ENCODE measurements around the gene PTPRC. TPM values are rescaled to one million over a fixed set of nuclear protein-coding genes. Genes with fewer than 3 reads are reported as not detected.

The PTPRC gene
- total RNA-seq, 1 donor from 2014 or later: not detected

DNA sequence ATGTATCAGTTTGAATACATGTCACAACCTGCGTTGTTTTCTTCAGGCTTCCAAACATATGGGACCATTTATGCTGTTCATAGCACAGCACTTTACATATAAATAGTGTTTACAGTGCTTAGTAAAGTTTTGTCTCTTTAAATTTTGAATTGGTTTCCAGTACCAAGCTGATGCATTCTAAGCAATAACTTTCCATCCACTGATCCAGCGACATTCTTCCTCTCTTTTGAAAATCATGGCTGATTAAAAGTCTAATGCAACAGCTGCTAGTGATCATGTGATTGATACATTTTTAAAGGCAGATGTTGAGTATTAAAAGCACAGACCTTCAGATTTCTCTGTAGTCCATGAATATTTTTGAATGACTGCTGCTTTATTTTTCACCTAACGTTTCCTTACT is 154.9 kb downstream of the PTPRC start:
- Mint-ChIP-seq H3K36me3 (ENCODE audit: low read depth, unreplicated experiment) (peaks cover 19% of the 10 kb centered on the region), H3K9me3 (ENCODE audit: unreplicated experiment) (peaks cover 5% of the 10 kb centered on the region), H3K4me1 (ENCODE audit: unreplicated experiment) (peaks cover 5% of the 10 kb centered on the region), H3K27ac (ENCODE audit: unreplicated experiment) (no peak overlapping the region), H3K4me3 (ENCODE audit: unreplicated experiment) (no peak overlapping the region), H3K27me3 (ENCODE audit: unreplicated experiment) (no peaks in the 10 kb centered on the region)
- DNase-seq (ENCODE audit: low spot score): no peak
- TF ChIP-seq, protein P1, sequence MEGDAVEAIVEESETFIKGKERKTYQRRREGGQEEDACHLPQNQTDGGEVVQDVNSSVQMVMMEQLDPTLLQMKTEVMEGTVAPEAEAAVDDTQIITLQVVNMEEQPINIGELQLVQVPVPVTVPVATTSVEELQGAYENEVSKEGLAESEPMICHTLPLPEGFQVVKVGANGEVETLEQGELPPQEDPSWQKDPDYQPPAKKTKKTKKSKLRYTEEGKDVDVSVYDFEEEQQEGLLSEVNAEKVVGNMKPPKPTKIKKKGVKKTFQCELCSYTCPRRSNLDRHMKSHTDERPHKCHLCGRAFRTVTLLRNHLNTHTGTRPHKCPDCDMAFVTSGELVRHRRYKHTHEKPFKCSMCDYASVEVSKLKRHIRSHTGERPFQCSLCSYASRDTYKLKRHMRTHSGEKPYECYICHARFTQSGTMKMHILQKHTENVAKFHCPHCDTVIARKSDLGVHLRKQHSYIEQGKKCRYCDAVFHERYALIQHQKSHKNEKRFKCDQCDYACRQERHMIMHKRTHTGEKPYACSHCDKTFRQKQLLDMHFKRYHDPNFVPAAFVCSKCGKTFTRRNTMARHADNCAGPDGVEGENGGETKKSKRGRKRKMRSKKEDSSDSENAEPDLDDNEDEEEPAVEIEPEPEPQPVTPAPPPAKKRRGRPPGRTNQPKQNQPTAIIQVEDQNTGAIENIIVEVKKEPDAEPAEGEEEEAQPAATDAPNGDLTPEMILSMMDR (IDR thresholded peaks at IDR 0.05; ENCODE audit: unreplicated experiment): no peak

DNA sequence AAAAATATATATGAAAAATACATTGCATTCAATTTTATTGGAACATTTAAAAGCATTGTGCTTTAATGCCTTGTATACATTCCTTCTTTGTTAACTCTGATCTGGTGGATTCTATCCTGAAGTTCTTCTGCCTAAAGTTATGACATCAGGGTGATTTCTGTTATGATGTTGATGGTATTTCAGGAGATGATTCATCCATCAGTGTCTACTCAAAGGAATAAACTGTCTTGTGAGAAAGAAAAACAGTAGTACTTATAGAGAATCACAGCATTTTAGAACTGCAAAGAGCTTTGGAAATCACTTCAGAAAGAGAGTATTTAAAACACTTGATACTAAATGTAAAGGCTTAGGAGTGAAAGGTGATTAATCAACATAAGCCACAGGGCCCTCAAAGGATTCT is 155.7 kb downstream of the PTPRC start:
- no peak for DNase-seq (ENCODE audit: low spot score)
- H3K4me1 Mint-ChIP-seq (ENCODE audit: unreplicated experiment): peaks cover under 1% of the 10 kb centered on the region
- no peak overlapping the region for H3K4me3 Mint-ChIP-seq (ENCODE audit: unreplicated experiment)
- no peak overlapping the region for H3K27ac Mint-ChIP-seq (ENCODE audit: unreplicated experiment)
- peaks cover 5% of the 10 kb centered on the region for H3K9me3 Mint-ChIP-seq (ENCODE audit: unreplicated experiment)
- TF ChIP-seq, protein P1 (IDR thresholded peaks at IDR 0.05; ENCODE audit: unreplicated experiment): no peak
- H3K36me3 Mint-ChIP-seq (ENCODE audit: low read depth, unreplicated experiment): peaks cover 19% of the 10 kb centered on the region
- no peaks in the 10 kb centered on the region for H3K27me3 Mint-ChIP-seq (ENCODE audit: unreplicated experiment)

- Mint-ChIP-seq H3K4me3 (ENCODE audit: unreplicated experiment) (no peak overlapping the region), H3K27me3 (ENCODE audit: unreplicated experiment) (no peaks in the 10 kb centered on the region), H3K4me1 (ENCODE audit: unreplicated experiment) (no peaks in the 10 kb centered on the region), H3K36me3 (ENCODE audit: low read depth, unreplicated experiment) (peaks cover 19% of the 10 kb centered on the region), H3K9me3 (ENCODE audit: unreplicated experiment) (peaks cover 5% of the 10 kb centered on the region), H3K27ac (ENCODE audit: unreplicated experiment) (no peak overlapping the region)
- DNase-seq (ENCODE audit: low spot score): no peak
- TF ChIP-seq, protein P1 (IDR thresholded peaks at IDR 0.05; ENCODE audit: unreplicated experiment): no peak
Measured at GRCh38 chr1:198797656-198798055, 158.8 kb downstream of the PTPRC start.

- no peak overlapping the region for H3K27ac Mint-ChIP-seq (ENCODE audit: unreplicated experiment)
- DNase-seq (ENCODE audit: low spot score): no peak
- H3K27me3 Mint-ChIP-seq (ENCODE audit: unreplicated experiment): no peaks in the 10 kb centered on the region
- TF ChIP-seq, protein P1 (IDR thresholded peaks at IDR 0.05; ENCODE audit: unreplicated experiment): no peak
- H3K4me3 Mint-ChIP-seq (ENCODE audit: unreplicated experiment): no peak overlapping the region
- H3K4me1 Mint-ChIP-seq (ENCODE audit: unreplicated experiment): no peaks in the 10 kb centered on the region
- peaks cover 5% of the 10 kb centered on the region for H3K9me3 Mint-ChIP-seq (ENCODE audit: unreplicated experiment)
- H3K36me3 Mint-ChIP-seq (ENCODE audit: low read depth, unreplicated experiment): peaks cover 19% of the 10 kb centered on the region
Measured at GRCh38 chr1:198798923-198799386, 160.1 kb downstream of the PTPRC start.

DNA sequence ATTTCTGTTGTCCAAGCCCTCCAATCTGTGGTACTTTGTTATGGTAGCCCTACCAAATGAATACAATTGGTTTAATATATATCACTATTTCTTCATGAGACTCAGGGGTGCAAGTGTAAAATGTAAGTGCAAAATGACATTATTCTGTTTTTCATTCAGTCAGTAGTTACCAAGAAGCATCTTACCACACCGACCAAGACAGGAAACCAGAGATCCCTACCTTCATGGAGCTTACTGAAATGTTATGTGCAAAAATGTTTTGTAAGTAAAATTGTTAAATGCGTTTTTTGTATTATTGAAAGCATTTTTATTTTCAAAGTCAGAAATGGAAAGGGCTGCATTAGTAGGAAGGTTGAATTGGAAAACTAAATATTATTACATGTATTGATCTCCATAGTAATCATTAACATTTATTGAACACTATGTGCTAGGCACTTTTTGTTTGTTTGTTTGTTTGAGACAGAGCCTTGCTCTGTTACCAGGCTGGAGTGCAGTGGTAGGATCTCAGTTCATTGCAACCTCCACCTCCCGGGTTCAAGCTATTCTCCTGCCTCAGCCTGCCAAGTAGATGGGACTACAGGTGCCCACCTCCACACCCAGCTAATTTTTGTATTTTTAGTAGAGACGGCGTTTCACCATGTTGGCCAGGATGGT is 166.8 kb downstream of the PTPRC start:
- no peak for DNase-seq (ENCODE audit: low spot score)
- H3K9me3 Mint-ChIP-seq (ENCODE audit: unreplicated experiment): no peaks in the 10 kb centered on the region
- H3K36me3 Mint-ChIP-seq (ENCODE audit: low read depth, unreplicated experiment): no peaks in the 10 kb centered on the region
- no peaks in the 10 kb centered on the region for H3K27me3 Mint-ChIP-seq (ENCODE audit: unreplicated experiment)
- TF ChIP-seq, protein P1 (IDR thresholded peaks at IDR 0.05; ENCODE audit: unreplicated experiment): no peak
- no peaks in the 10 kb centered on the region for H3K4me1 Mint-ChIP-seq (ENCODE audit: unreplicated experiment)
- no peak overlapping the region for H3K27ac Mint-ChIP-seq (ENCODE audit: unreplicated experiment)
- H3K4me3 Mint-ChIP-seq (ENCODE audit: unreplicated experiment): no peak overlapping the region
